ENCODE results near the gene RBMS1.
"Not testable (repeated sequence)": the region's sequence is repeated elsewhere in the genome, so short reads cannot be mapped to it uniquely, and the experiment has no call there.

RBMS1 gene

DNA sequence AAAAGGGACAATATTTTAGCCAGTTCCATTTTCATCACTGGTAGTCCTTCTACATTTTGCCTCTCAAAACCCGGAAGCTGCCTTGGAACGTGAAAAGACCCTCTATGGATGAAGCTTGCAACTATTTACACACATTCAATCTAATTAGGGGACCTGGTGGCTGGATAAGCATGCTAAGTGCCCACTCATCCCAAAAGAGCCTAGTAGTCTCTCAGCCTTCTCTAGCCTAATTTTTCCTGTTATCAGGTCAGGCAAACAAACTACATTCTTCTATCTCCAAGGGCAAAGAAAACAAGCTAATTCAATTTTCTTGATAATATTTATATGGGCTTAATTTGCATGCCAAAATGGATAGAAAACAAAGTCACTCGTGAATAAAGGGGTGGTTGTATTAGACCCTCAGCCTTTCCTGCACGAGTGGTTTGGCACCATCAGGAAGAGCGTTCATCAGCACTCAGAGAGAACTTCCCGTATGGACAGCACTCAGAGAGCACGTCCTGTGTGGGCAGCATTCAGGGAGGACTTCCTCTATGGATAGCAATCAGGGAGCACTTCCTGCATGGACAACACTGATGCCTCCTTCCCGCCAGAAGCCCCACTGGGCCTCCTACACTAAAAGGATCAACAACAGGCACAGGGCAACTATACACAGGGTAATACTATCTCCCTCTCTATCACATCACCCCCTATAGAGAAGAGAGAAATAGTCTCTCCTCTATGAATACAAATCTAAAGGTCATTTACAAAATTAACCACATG lies 122.2 kb downstream of the RBMS1 start:
- H3K9me3 ChIP-seq (ENCODE audit: control insufficient read depth in 2 of 2, low read length in 2 of 2), result no peaks in the 10 kb centered on the region
- H3K4me1 ChIP-seq (ENCODE audit: control insufficient read depth, insufficient read depth, low read length), result peaks cover 51% of the 10 kb centered on the region
- H3K27ac ChIP-seq (ENCODE audit: low read length), result no peak overlapping the region
- no peaks in the 10 kb centered on the region for H3K27me3 ChIP-seq (ENCODE audit: control insufficient read depth in 1 of 2, insufficient read depth in 2 of 2, low read length in 2 of 2)
- H3K36me3 ChIP-seq (ENCODE audit: control insufficient read depth in 2 of 2, insufficient read depth in 2 of 2, low read length in 2 of 2), result no peaks in the 10 kb centered on the region
- no peak overlapping the region for H3K4me3 ChIP-seq (ENCODE audit: low read length in 2 of 2)
- H3K9ac ChIP-seq (ENCODE audit: low read length in 2 of 2), result no peak overlapping the region

- H3K9ac ChIP-seq (ENCODE audit: low read length in 2 of 2), result no peak overlapping the region
- peaks cover 55% of the 10 kb centered on the region for H3K4me1 ChIP-seq (ENCODE audit: control insufficient read depth, insufficient read depth, low read length)
- no peak overlapping the region for H3K27ac ChIP-seq (ENCODE audit: low read length)
- no peaks in the 10 kb centered on the region for H3K27me3 ChIP-seq (ENCODE audit: control insufficient read depth in 1 of 2, insufficient read depth in 2 of 2, low read length in 2 of 2)
- H3K9me3 ChIP-seq (ENCODE audit: control insufficient read depth in 2 of 2, low read length in 2 of 2), result no peaks in the 10 kb centered on the region
- H3K4me3 ChIP-seq (ENCODE audit: low read length in 2 of 2), result no peak overlapping the region
- no peaks in the 10 kb centered on the region for H3K36me3 ChIP-seq (ENCODE audit: control insufficient read depth in 2 of 2, insufficient read depth in 2 of 2, low read length in 2 of 2)
Measured at GRCh38 chr2:160368988-160369930, 124.3 kb downstream of the RBMS1 start.

DNA sequence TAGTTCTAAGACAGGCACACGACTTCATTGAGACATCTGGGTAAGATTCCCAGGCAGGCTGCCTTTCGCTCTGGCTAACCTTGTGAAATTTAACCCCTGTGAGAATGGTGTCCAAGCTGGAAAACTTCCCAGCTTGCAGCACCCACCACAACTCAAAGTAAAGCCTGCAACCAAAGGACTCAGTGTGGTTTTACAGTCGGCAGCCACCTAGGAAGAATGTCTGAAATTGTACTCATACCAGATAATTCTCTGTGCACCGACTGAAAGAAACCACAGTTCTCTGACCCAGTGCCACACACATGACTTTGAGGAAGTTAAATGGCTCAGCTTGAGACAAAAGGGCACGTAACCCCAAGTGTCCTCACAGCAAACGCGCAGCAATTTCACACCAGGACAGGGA lies 125.7 kb downstream of the RBMS1 start:
- Histone ChIP-seq H3K36me3 (ENCODE audit: control insufficient read depth in 2 of 2, insufficient read depth in 2 of 2, low read length in 2 of 2) (no peaks in the 10 kb centered on the region), H3K4me1 (ENCODE audit: control insufficient read depth, insufficient read depth, low read length) (peaks cover 49% of the 10 kb centered on the region), H3K27ac (ENCODE audit: low read length) (no peak overlapping the region), H3K9ac (ENCODE audit: low read length in 2 of 2) (no peak overlapping the region), H3K4me3 (ENCODE audit: low read length in 2 of 2) (peak overlapping the region; percentile 39 to 52), H3K27me3 (ENCODE audit: control insufficient read depth in 1 of 2, insufficient read depth in 2 of 2, low read length in 2 of 2) (no peaks in the 10 kb centered on the region), H3K9me3 (ENCODE audit: control insufficient read depth in 2 of 2, low read length in 2 of 2) (no peaks in the 10 kb centered on the region)

- H3K36me3 ChIP-seq (ENCODE audit: control insufficient read depth in 2 of 2, insufficient read depth in 2 of 2, low read length in 2 of 2); H3K4me3 ChIP-seq (ENCODE audit: low read length in 2 of 2); H3K9ac ChIP-seq (ENCODE audit: low read length in 2 of 2); H3K27me3 ChIP-seq (ENCODE audit: control insufficient read depth in 1 of 2, insufficient read depth in 2 of 2, low read length in 2 of 2); H3K9me3 ChIP-seq (ENCODE audit: control insufficient read depth in 2 of 2, low read length in 2 of 2); H3K27ac ChIP-seq (ENCODE audit: low read length): not testable (repeated sequence)
- H3K4me1 ChIP-seq (ENCODE audit: control insufficient read depth, insufficient read depth, low read length), result peaks cover 42% of the 10 kb centered on the region
Measured at GRCh38 chr2:160367139-160367538, 126.5 kb downstream of the RBMS1 start.

DNA sequence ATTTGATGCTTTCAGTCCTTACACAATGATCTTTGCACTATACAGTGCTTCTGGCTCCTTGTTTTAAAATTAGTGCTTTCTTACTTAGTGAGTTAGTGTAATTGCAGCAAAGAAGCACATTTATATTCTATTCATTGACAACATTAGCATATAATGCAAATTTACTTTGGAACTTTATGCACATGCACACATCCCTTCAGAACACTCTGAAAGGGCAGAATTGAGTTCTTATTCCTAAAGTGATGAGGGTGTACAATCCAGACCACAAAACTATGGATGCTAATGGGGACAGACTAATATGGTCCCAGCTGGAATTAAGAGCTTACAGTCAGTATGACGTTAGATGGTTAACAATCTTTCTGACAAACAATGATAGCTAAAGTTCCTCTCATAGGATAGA lies 127.1 kb downstream of the RBMS1 start:
- H3K36me3 ChIP-seq (ENCODE audit: control insufficient read depth in 2 of 2, insufficient read depth in 2 of 2, low read length in 2 of 2), result no peaks in the 10 kb centered on the region
- H3K9ac ChIP-seq (ENCODE audit: low read length in 2 of 2), result no peak overlapping the region
- H3K27ac ChIP-seq (ENCODE audit: low read length), result no peak overlapping the region
- H3K4me1 ChIP-seq (ENCODE audit: control insufficient read depth, insufficient read depth, low read length), result peaks cover 35% of the 10 kb centered on the region
- no peaks in the 10 kb centered on the region for H3K27me3 ChIP-seq (ENCODE audit: control insufficient read depth in 1 of 2, insufficient read depth in 2 of 2, low read length in 2 of 2)
- no peak overlapping the region for H3K4me3 ChIP-seq (ENCODE audit: low read length in 2 of 2)
- no peaks in the 10 kb centered on the region for H3K9me3 ChIP-seq (ENCODE audit: control insufficient read depth in 2 of 2, low read length in 2 of 2)

GRCh38 chr2:160365716-160366367 lies 127.8 kb downstream of the RBMS1 start:
- H3K4me1 ChIP-seq (ENCODE audit: control insufficient read depth, insufficient read depth, low read length), result peaks cover 30% of the 10 kb centered on the region
- H3K9ac ChIP-seq (ENCODE audit: low read length in 2 of 2), result no peak overlapping the region
- no peaks in the 10 kb centered on the region for H3K36me3 ChIP-seq (ENCODE audit: control insufficient read depth in 2 of 2, insufficient read depth in 2 of 2, low read length in 2 of 2)
- H3K4me3 ChIP-seq (ENCODE audit: low read length in 2 of 2), result no peak overlapping the region
- no peak overlapping the region for H3K27ac ChIP-seq (ENCODE audit: low read length)
- H3K27me3 ChIP-seq (ENCODE audit: control insufficient read depth in 1 of 2, insufficient read depth in 2 of 2, low read length in 2 of 2), result no peaks in the 10 kb centered on the region
- H3K9me3 ChIP-seq (ENCODE audit: control insufficient read depth in 2 of 2, low read length in 2 of 2), result no peaks in the 10 kb centered on the region

GRCh38 chr2:160364364-160364763 lies 129.2 kb downstream of the RBMS1 start:
- H3K4me1 ChIP-seq (ENCODE audit: control insufficient read depth, insufficient read depth, low read length), result peaks cover 26% of the 10 kb centered on the region
- H3K4me3 ChIP-seq (ENCODE audit: low read length in 2 of 2), result no peak overlapping the region
- no peaks in the 10 kb centered on the region for H3K9me3 ChIP-seq (ENCODE audit: control insufficient read depth in 2 of 2, low read length in 2 of 2)
- H3K27me3 ChIP-seq (ENCODE audit: control insufficient read depth in 1 of 2, insufficient read depth in 2 of 2, low read length in 2 of 2), result no peaks in the 10 kb centered on the region
- no peak overlapping the region for H3K27ac ChIP-seq (ENCODE audit: low read length)
- no peaks in the 10 kb centered on the region for H3K36me3 ChIP-seq (ENCODE audit: control insufficient read depth in 2 of 2, insufficient read depth in 2 of 2, low read length in 2 of 2)
- H3K9ac ChIP-seq (ENCODE audit: low read length in 2 of 2), result no peak overlapping the region

DNA sequence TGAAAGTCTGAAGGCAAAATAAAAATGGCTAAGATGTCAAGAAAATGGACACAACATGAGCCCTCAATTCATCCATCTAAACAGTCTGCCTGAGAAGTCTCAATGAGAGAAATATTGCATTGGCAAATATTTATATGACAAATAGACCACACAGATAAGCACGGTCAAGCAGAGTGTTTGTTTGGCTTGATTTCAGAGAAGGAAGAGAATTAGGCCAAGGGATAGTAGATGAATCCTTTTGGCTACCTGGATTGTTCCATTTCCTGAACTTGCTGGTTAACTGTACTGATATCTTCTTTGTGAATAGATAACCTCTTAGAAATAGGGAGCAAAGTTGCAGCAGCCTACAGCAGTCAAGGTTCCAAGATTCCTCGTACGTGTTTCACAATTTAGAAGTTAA lies 129.6 kb downstream of the RBMS1 start:
- Histone ChIP-seq H3K9ac (ENCODE audit: low read length in 2 of 2) (no peak overlapping the region), H3K36me3 (ENCODE audit: control insufficient read depth in 2 of 2, insufficient read depth in 2 of 2, low read length in 2 of 2) (no peaks in the 10 kb centered on the region), H3K27me3 (ENCODE audit: control insufficient read depth in 1 of 2, insufficient read depth in 2 of 2, low read length in 2 of 2) (no peaks in the 10 kb centered on the region), H3K4me1 (ENCODE audit: control insufficient read depth, insufficient read depth, low read length) (peaks cover 23% of the 10 kb centered on the region), H3K9me3 (ENCODE audit: control insufficient read depth in 2 of 2, low read length in 2 of 2) (no peaks in the 10 kb centered on the region), H3K27ac (ENCODE audit: low read length) (no peak overlapping the region), H3K4me3 (ENCODE audit: low read length in 2 of 2) (no peak overlapping the region)

GRCh38 chr2:160363055-160363454 lies 130.6 kb downstream of the RBMS1 start:
- Histone ChIP-seq H3K36me3 (ENCODE audit: control insufficient read depth in 2 of 2, insufficient read depth in 2 of 2, low read length in 2 of 2) (no peaks in the 10 kb centered on the region), H3K9me3 (ENCODE audit: control insufficient read depth in 2 of 2, low read length in 2 of 2) (no peaks in the 10 kb centered on the region), H3K4me3 (ENCODE audit: low read length in 2 of 2) (no peak overlapping the region), H3K9ac (ENCODE audit: low read length in 2 of 2) (no peak overlapping the region), H3K27me3 (ENCODE audit: control insufficient read depth in 1 of 2, insufficient read depth in 2 of 2, low read length in 2 of 2) (no peaks in the 10 kb centered on the region), H3K27ac (ENCODE audit: low read length) (no peak overlapping the region), H3K4me1 (ENCODE audit: control insufficient read depth, insufficient read depth, low read length) (peaks cover 16% of the 10 kb centered on the region)

DNA sequence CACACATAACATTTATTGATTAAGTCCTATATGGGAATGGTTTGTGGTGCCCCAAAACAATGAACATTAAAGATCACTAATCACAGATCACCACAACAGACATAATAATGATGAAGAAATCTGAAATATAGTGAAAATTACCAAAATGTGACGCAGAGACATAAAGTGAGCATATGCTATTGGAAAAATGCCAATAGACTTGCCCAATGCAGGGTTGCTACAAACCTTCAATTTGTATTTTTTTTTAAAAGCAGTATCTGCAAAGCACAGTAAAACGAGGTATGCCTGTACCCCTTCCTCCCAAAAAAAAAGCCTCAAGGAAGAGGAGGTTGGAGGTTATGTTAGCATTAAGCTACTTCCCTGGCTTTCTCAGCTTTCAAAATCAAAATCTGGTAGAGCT lies 131.1 kb downstream of the RBMS1 start:
- no peaks in the 10 kb centered on the region for H3K36me3 ChIP-seq (ENCODE audit: control insufficient read depth in 2 of 2, insufficient read depth in 2 of 2, low read length in 2 of 2)
- H3K4me3 ChIP-seq (ENCODE audit: low read length in 2 of 2), result no peak overlapping the region
- H3K27me3 ChIP-seq (ENCODE audit: control insufficient read depth in 1 of 2, insufficient read depth in 2 of 2, low read length in 2 of 2), result no peaks in the 10 kb centered on the region
- no peaks in the 10 kb centered on the region for H3K9me3 ChIP-seq (ENCODE audit: control insufficient read depth in 2 of 2, low read length in 2 of 2)
- H3K27ac ChIP-seq (ENCODE audit: low read length), result no peak overlapping the region
- H3K4me1 ChIP-seq (ENCODE audit: control insufficient read depth, insufficient read depth, low read length), result peaks cover 13% of the 10 kb centered on the region
- H3K9ac ChIP-seq (ENCODE audit: low read length in 2 of 2), result no peak overlapping the region
